KMS-11 (cell line): ENCODE measurements around the gene XRCC5.

Source experiments
- H2AFZ ChIP-seq: fragments of 200-600 bp; sonication (generic); 2 replicates; pipeline ENCODE4 v1.6.1; 2016; ENCODE audit warnings: antibody characterized with exemption, mixed run types, low read depth
- H3K27ac ChIP-seq: fragments of 200-600 bp; sonication (generic); 2 replicates; pipeline ENCODE4 v1.6.1; 2016; ENCODE audit warnings: mild to moderate bottlenecking, mixed run types
- H3K27me3 ChIP-seq: fragments of 200-600 bp; sonication (generic); 2 replicates; pipeline ENCODE4 v1.6.1; 2017; ENCODE audit warnings: mild to moderate bottlenecking, low read depth, mixed run types, moderate library complexity; ENCODE audit not compliant: insufficient read depth
- H3K36me3 ChIP-seq: fragments of 200-600 bp; sonication (generic); 2 replicates; pipeline ENCODE4 v1.6.1; 2017; ENCODE audit warnings: mild to moderate bottlenecking, mixed run types; ENCODE audit not compliant: insufficient read depth
- H3K4me1 ChIP-seq: fragments of 200-600 bp; sonication (generic); 2 replicates; pipeline ENCODE4 v1.6.1; 2016; ENCODE audit warnings: mild to moderate bottlenecking, low read depth, mixed run types; ENCODE audit not compliant: poor library complexity, severe bottlenecking
- H3K4me2 ChIP-seq: fragments of 200-600 bp; sonication (generic); 2 replicates; pipeline ENCODE4 v1.7.0; 2016; ENCODE audit warnings: mild to moderate bottlenecking, mixed run types
- H3K4me3 ChIP-seq: fragments of 200-600 bp; sonication (generic); IDR thresholded peaks from 2 replicates; pipeline ENCODE4 v1.6.1; 2017; ENCODE audit warnings: low read depth, low read length, mixed read lengths; ENCODE audit not compliant: insufficient read depth
- H3K79me2 ChIP-seq: fragments of 200-600 bp; sonication (generic); 2 replicates; pipeline ENCODE4 v1.6.1; 2016; ENCODE audit warnings: low read depth, mixed run types; ENCODE audit not compliant: insufficient read depth
- H3K9ac ChIP-seq: fragments of 200-600 bp; sonication (generic); 2 replicates; pipeline ENCODE4 v1.6.1; 2016; ENCODE audit warnings: mild to moderate bottlenecking, mixed run types
- H4K20me1 ChIP-seq: fragments of 200-600 bp; sonication (generic); 2 replicates; pipeline ENCODE4 v1.6.1; 2016; ENCODE audit warnings: mild to moderate bottlenecking, mixed run types; ENCODE audit not compliant: insufficient read depth
- CTCF ChIP-seq: fragments of 200-600 bp; sonication (generic); conservative IDR thresholded peaks from 2 replicates; pipeline ENCODE4 v1.6.1; 2017; ENCODE audit warnings: low read depth, mild to moderate bottlenecking, antibody characterized with exemption, low read length, moderate library complexity, mixed read lengths

The XRCC5 gene

DNA sequence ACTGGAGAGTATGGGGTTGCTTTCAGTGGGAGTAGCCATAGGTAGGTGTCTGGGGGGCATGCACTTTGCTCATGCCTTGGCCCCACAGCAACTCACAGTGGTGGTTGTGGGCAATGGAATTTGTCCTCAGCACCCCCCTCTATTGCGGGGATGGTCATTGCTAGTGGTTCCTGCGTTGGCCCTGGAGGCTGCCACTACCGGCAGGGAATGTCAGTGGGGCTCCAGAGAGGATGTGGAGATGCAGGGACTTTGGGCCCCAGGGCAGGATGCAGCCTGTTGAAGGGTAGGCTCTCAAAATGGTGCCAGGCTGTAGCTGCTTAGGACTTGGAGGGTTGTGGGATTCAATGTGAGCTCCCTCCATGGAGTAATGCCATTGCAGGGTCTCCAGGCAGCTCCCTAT is 125.0 kb downstream of the XRCC5 start:
- H3K27ac ChIP-seq: no peak overlapping the region
- H3K9ac ChIP-seq: no peak overlapping the region
- H3K4me2 ChIP-seq: no peak overlapping the region
- H2AFZ ChIP-seq: no peak overlapping the region
- peaks cover 13% of the 10 kb centered on the region for H3K4me1 ChIP-seq
- H3K4me3 ChIP-seq: no peak overlapping the region
- no peak for TF ChIP-seq CTCF
- no peaks in the 10 kb centered on the region for H3K27me3 ChIP-seq
- H3K79me2 ChIP-seq: no peaks in the 10 kb centered on the region
- H3K36me3 ChIP-seq: no peaks in the 10 kb centered on the region
- no peaks in the 10 kb centered on the region for H4K20me1 ChIP-seq

- Histone ChIP-seq H3K9ac (no peak overlapping the region), H3K4me3 (no peak overlapping the region), H3K27me3 (no peaks in the 10 kb centered on the region), H3K36me3 (no peaks in the 10 kb centered on the region), H3K27ac (no peak overlapping the region), H4K20me1 (no peaks in the 10 kb centered on the region), H2AFZ (no peak overlapping the region), H3K79me2 (no peaks in the 10 kb centered on the region), H3K4me2 (no peak overlapping the region), H3K4me1 (peaks cover 13% of the 10 kb centered on the region)
- no peak for TF ChIP-seq CTCF
These were observed 126.3 kb downstream of the XRCC5 start for GRCh38 chr2:216235462-216235861.

DNA sequence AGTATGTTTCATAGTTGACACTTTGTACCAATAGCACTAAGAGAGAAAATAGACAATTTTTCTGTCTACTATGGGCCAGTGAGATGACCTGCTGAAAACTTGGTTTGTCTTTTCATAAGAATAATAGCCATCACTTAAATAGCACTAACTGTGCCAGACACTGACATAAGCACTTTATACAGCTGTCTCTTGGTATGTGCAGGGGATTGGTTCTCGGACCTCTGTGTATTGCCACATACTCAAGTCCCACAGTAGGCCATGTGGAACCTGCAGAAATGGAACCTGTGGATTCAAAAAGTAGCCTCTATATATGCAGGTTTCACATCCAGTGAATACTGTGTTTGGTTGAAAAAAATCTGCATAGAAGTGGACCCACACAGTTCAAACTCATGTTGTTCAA is 126.7 kb downstream of the XRCC5 start:
- Histone ChIP-seq H3K36me3 (no peaks in the 10 kb centered on the region), H3K27ac (no peak overlapping the region), H3K4me3 (no peak overlapping the region), H3K9ac (no peak overlapping the region), H3K79me2 (no peaks in the 10 kb centered on the region), H2AFZ (no peak overlapping the region), H3K4me2 (no peak overlapping the region), H3K27me3 (no peaks in the 10 kb centered on the region), H3K4me1 (peaks cover 13% of the 10 kb centered on the region), H4K20me1 (no peaks in the 10 kb centered on the region)
- TF ChIP-seq CTCF: no peak

DNA sequence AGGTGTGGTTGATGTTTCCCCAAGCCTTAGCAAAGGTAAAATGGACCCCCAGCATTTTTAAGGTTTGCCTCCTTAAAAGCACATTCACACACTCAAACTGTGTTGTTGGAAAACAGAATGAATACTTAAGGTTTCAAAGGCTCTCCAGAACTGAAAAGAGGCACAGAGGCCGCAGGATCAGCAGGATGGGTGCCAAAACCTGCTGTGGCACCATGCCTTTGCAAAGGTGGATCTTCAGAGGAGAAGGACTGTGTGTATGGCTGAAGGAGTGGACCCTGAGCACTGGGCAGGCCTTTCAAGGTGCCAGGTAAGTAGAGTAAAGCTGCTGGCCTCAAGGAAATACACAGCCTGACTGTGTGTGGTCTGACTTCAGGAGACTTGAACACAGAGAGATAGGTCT is 127.3 kb downstream of the XRCC5 start:
- Histone ChIP-seq H3K79me2 (no peaks in the 10 kb centered on the region), H3K4me3 (no peak overlapping the region), H4K20me1 (no peaks in the 10 kb centered on the region), H3K36me3 (no peaks in the 10 kb centered on the region), H3K27me3 (no peaks in the 10 kb centered on the region), H3K4me1 (peaks cover 13% of the 10 kb centered on the region), H3K4me2 (no peak overlapping the region), H3K27ac (no peak overlapping the region), H3K9ac (no peak overlapping the region), H2AFZ (no peak overlapping the region)
- no peak for TF ChIP-seq CTCF

DNA sequence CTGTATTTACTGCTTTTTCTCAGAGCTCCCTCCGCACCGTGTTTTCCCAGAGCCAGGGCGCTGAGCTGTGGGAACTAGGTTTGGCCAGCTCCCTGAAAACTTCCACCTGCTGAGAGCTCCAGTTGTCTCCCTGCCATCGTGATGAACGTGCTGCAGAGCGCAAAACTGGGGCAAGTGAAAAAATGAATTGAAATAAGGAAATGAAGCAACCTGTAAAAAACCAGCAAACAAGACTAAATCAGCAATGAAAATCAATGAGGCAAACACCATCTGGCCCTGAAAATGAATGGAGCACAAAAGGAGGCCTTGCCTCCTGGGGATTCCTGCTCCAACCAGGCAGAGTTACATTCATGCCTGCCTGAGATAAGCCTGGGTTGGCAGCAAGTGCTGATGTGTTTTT is 133.2 kb downstream of the XRCC5 start:
- Histone ChIP-seq H3K36me3 (no peaks in the 10 kb centered on the region), H3K79me2 (no peaks in the 10 kb centered on the region), H3K4me1 (no peaks in the 10 kb centered on the region), H4K20me1 (no peaks in the 10 kb centered on the region), H3K4me2 (no peak overlapping the region), H3K27me3 (no peaks in the 10 kb centered on the region), H3K9ac (no peak overlapping the region), H3K4me3 (no peak overlapping the region), H2AFZ (no peak overlapping the region), H3K27ac (no peak overlapping the region)
- TF ChIP-seq CTCF: no peak
